Osteoblast (primary cell): ENCODE data around the gene IKZF3. TPM values are rescaled to one million over a fixed set of nuclear protein-coding genes. Genes with fewer than 3 reads are reported as not detected.
"Not testable (repeated sequence)": the region's sequence is repeated elsewhere in the genome, so short reads cannot be mapped to it uniquely, and the experiment has no call there.

Experiments
- DNase-seq: peaks from one replicate; pipeline ENCODE4 v3.0.0; 2011; ENCODE audit warnings: low spot score, mixed read lengths; ENCODE audit not compliant: insufficient read length; ENCODE audit errors: missing footprints
- H2AFZ ChIP-seq: 2 replicates; pipeline ENCODE4 v1.6.0; 2011; ENCODE audit warnings: mild to moderate bottlenecking, low read length
- H3K27ac ChIP-seq: 2 replicates; pipeline ENCODE4 v1.5.1; 2011; ENCODE audit warnings: mild to moderate bottlenecking, low read depth, low read length, moderate library complexity
- H3K27me3 ChIP-seq: 2 replicates; pipeline ENCODE4 v1.6.0; 2012; ENCODE audit warnings: mild to moderate bottlenecking, control low read depth, inconsistent platforms, low read length, moderate library complexity; ENCODE audit not compliant: insufficient read depth
- H3K36me3 ChIP-seq: 2 replicates; pipeline ENCODE4 v1.5.1; 2011; ENCODE audit warnings: mild to moderate bottlenecking, low read length, control low read depth, moderate library complexity; ENCODE audit not compliant: insufficient read depth
- H3K4me1 ChIP-seq: 2 replicates; pipeline ENCODE4 v1.5.1; 2011; ENCODE audit warnings: mild to moderate bottlenecking, low read length, control low read depth, moderate library complexity; ENCODE audit not compliant: insufficient read depth
- H3K4me2 ChIP-seq: 2 replicates; pipeline ENCODE4 v1.6.0; 2011; ENCODE audit warnings: mild to moderate bottlenecking, low read length; ENCODE audit not compliant: insufficient read depth
- H3K4me3 ChIP-seq: fragments of 200-600 bp; sonication (generic); 3 replicates; pipeline ENCODE4 v1.5.1; 2012; ENCODE audit warnings: mild to moderate bottlenecking, low read length, inconsistent platforms; ENCODE audit not compliant: insufficient read depth
- H3K79me2 ChIP-seq: 2 replicates; pipeline ENCODE4 v1.6.0; 2012; ENCODE audit warnings: mild to moderate bottlenecking, low read length, control low read depth, inconsistent platforms; ENCODE audit not compliant: insufficient read depth
- H3K9me3 ChIP-seq: 2 replicates; pipeline ENCODE4 v1.5.1; 2011; ENCODE audit warnings: low read depth, low read length, control low read depth
- H4K20me1 ChIP-seq: 2 replicates; pipeline ENCODE4 v1.6.0; 2012; ENCODE audit warnings: mild to moderate bottlenecking, low read length, control low read depth; ENCODE audit not compliant: insufficient read depth
- total RNA-seq: library from RNA; depleted of rRNA; stranded (reverse); fragments of >200 nt; gene quantifications from 2 replicates; pipeline ENCODE4 v1.2.3, GENCODE V29; 2012
- TF ChIP-seq, protein P1 (sequence below): IDR thresholded peaks from 2 replicates; pipeline ENCODE4 v1.5.1; 2011; ENCODE audit warnings: mild to moderate bottlenecking, low read depth, low read length, moderate library complexity; ENCODE audit errors: extremely low read depth

The IKZF3 gene
- total RNA-seq, 1 donor = not detected

DNA sequence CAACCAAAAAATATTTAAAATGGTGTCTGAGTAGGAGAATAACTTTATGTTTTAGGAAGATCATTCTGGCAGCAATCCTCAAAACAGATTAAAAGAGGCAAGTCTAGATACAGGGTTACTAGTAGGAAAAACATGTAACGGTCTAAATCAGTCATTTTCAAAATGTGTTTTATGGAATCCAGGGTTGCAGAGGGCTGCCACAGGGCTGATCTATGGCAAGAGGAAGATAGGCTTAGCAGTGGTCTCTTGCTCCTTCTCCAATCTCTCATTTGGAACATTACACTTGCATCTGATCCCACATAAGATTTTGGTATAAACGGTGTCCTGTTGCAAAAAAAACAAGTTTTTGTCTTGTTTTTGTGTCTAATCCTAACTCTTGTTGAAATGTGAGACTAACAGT, 9.2 kb downstream of the IKZF3 start:
- Histone ChIP-seq H3K4me3 (no peak overlapping the region), H3K4me2 (no peak overlapping the region), H3K36me3 (no peaks in the 10 kb centered on the region), H3K4me1 (no peaks in the 10 kb centered on the region), H3K27me3 (peaks cover 12% of the 10 kb centered on the region), H3K27ac (no peak overlapping the region), H4K20me1 (no peaks in the 10 kb centered on the region), H3K79me2 (no peaks in the 10 kb centered on the region), H2AFZ (no peak overlapping the region), H3K9me3 (no peaks in the 10 kb centered on the region)
- TF ChIP-seq, protein P1, sequence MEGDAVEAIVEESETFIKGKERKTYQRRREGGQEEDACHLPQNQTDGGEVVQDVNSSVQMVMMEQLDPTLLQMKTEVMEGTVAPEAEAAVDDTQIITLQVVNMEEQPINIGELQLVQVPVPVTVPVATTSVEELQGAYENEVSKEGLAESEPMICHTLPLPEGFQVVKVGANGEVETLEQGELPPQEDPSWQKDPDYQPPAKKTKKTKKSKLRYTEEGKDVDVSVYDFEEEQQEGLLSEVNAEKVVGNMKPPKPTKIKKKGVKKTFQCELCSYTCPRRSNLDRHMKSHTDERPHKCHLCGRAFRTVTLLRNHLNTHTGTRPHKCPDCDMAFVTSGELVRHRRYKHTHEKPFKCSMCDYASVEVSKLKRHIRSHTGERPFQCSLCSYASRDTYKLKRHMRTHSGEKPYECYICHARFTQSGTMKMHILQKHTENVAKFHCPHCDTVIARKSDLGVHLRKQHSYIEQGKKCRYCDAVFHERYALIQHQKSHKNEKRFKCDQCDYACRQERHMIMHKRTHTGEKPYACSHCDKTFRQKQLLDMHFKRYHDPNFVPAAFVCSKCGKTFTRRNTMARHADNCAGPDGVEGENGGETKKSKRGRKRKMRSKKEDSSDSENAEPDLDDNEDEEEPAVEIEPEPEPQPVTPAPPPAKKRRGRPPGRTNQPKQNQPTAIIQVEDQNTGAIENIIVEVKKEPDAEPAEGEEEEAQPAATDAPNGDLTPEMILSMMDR = no peak
- no peak for DNase-seq

DNA sequence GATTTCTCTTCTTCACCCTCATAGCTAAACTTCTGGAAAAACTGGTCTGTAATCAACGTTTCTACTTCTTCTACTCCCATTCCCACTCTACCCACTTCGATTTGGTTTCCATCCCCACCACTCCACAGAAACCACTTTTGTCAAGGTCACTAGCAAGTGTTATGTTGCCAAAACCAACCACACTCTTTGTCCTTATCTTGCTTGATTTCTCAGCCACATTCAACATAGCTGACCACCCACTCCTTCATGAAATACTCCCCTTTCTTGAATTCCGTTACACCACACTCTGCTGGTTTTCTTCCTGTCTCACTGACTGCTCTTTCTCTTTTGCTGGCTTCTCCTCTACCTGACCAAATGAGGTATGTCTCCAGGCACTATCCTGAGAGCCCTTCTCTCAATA, 11.9 kb downstream of the IKZF3 start:
- no peaks in the 10 kb centered on the region for H4K20me1 ChIP-seq

DNA sequence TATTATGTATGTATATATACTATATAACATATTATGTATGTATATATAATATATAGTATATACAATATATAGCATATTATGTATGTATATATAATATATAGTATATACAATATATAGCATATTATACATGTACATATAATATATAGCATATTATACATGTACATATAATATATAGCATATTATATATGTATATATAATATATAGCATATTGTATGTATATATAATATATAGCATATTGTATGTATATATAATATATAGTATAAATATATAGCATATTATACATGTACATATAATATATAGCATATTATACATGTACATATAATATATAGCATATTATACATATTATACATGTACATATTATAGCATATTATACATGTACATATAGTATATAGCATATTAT, 13.9 kb downstream of the IKZF3 start:
- not testable (repeated sequence) for H4K20me1 ChIP-seq, H2AFZ ChIP-seq

More for the DNA sequence above, 11.9 kb downstream of the IKZF3 start:
- TF ChIP-seq, protein P1 = no peak
- H3K9me3 ChIP-seq = no peaks in the 10 kb centered on the region
- peaks cover 16% of the 10 kb centered on the region for H3K27me3 ChIP-seq
- H3K27ac ChIP-seq = no peak overlapping the region
- no peak overlapping the region for H3K4me3 ChIP-seq
- H3K79me2 ChIP-seq = no peaks in the 10 kb centered on the region
- no peaks in the 10 kb centered on the region for H3K4me1 ChIP-seq
- H3K4me2 ChIP-seq = no peak overlapping the region
- no peak overlapping the region for H2AFZ ChIP-seq
- no peaks in the 10 kb centered on the region for H3K36me3 ChIP-seq
- DNase-seq = no peak

DNA sequence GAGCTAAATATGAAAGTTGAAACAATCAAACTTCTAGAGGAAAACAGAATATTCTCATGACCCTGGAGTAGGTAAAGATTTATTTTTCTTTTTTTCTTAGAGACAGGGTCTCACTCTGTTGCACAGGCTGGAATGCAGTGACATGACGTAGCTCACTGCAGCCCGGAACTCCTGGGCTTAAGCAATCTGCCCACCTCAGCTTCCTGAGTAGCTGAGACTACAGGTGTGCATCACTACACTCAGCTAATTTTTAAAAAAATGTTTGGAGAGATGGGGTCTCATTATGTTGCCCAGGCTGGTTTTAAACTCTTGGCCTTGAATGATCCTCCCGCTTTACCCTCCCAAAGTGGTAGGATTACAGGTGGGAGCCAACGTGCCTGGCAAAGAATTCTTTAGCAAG, 15.5 kb downstream of the IKZF3 start:
- no peaks in the 10 kb centered on the region for H3K9me3 ChIP-seq
- H3K4me2 ChIP-seq = no peak overlapping the region
- TF ChIP-seq, protein P1 = no peak
- H3K4me3 ChIP-seq = no peak overlapping the region
- H3K36me3 ChIP-seq = no peaks in the 10 kb centered on the region
- H3K79me2 ChIP-seq = no peaks in the 10 kb centered on the region
- DNase-seq = no peak
- no peaks in the 10 kb centered on the region for H4K20me1 ChIP-seq
- no peak overlapping the region for H3K27ac ChIP-seq
- no peaks in the 10 kb centered on the region for H3K4me1 ChIP-seq
- peaks cover 50% of the 10 kb centered on the region for H3K27me3 ChIP-seq
- no peak overlapping the region for H2AFZ ChIP-seq

More for the DNA sequence above, 13.9 kb downstream of the IKZF3 start:
- not testable (repeated sequence) for H3K36me3 ChIP-seq, H3K4me1 ChIP-seq, H3K9me3 ChIP-seq, H3K79me2 ChIP-seq, DNase-seq, H3K27ac ChIP-seq, H3K4me2 ChIP-seq, H3K4me3 ChIP-seq
- peaks cover 36% of the 10 kb centered on the region for H3K27me3 ChIP-seq
